ENCODE measurements around the gene SNX25.

The SNX25 gene

GRCh38 chr4:185383451-185383850 lies 174.1 kb downstream of the SNX25 start:
- TF ChIP-seq CTCF (IDR thresholded peaks at IDR 0.05; ENCODE audit: extremely low read depth, insufficient read depth, missing control alignments), result no peak
- DNase-seq (ENCODE audit: low spot score), result no peak

GRCh38 chr4:185384061-185384460 lies 174.7 kb downstream of the SNX25 start:
- TF ChIP-seq CTCF (IDR thresholded peaks at IDR 0.05; ENCODE audit: extremely low read depth, insufficient read depth, missing control alignments), result no peak
- no peak for DNase-seq (ENCODE audit: low spot score)
- in situ Hi-C loops (cut with MboI; ENCODE audit: low pct_unique_long_range_greater_than_20kb, low sequenced_read_pairs, unreplicated experiment), result no loop called here

More at GRCh38 chr4:185383451-185383850, 174.1 kb downstream of the SNX25 start:
- in situ Hi-C loops (cut with MboI; ENCODE audit: low pct_unique_long_range_greater_than_20kb, low sequenced_read_pairs, unreplicated experiment), result no loop called here

- no peak for DNase-seq (ENCODE audit: low spot score)
- no peak for TF ChIP-seq CTCF (IDR thresholded peaks at IDR 0.05; ENCODE audit: extremely low read depth, insufficient read depth, missing control alignments)
- in situ Hi-C loops (cut with MboI; ENCODE audit: low pct_unique_long_range_greater_than_20kb, low sequenced_read_pairs, unreplicated experiment), result no loop called here
Measured at GRCh38 chr4:185384930-185385331, 175.5 kb downstream of the SNX25 start.

GRCh38 chr4:185387957-185388356 lies 178.6 kb downstream of the SNX25 start:
- in situ Hi-C loops (cut with MboI; ENCODE audit: low pct_unique_long_range_greater_than_20kb, low sequenced_read_pairs, unreplicated experiment), result no loop called here
- TF ChIP-seq CTCF (IDR thresholded peaks at IDR 0.05; ENCODE audit: extremely low read depth, insufficient read depth, missing control alignments), result no peak
- no peak for DNase-seq (ENCODE audit: low spot score)

- TF ChIP-seq CTCF (IDR thresholded peaks at IDR 0.05; ENCODE audit: extremely low read depth, insufficient read depth, missing control alignments), result no peak
- in situ Hi-C loops (cut with MboI; ENCODE audit: low pct_unique_long_range_greater_than_20kb, low sequenced_read_pairs, unreplicated experiment), result no loop called here
Measured at GRCh38 chr4:185390941-185391340, 181.5 kb downstream of the SNX25 start.

GRCh38 chr4:185392156-185392555 lies 182.8 kb downstream of the SNX25 start:
- DNase-seq (ENCODE audit: low spot score), result no peak
- in situ Hi-C loops (cut with MboI; ENCODE audit: low pct_unique_long_range_greater_than_20kb, low sequenced_read_pairs, unreplicated experiment), result no loop called here
- TF ChIP-seq CTCF (IDR thresholded peaks at IDR 0.05; ENCODE audit: extremely low read depth, insufficient read depth, missing control alignments), result no peak

More at GRCh38 chr4:185390941-185391340, 181.5 kb downstream of the SNX25 start:
- DNase-seq (ENCODE audit: low spot score), result no peak
